B cell (primary cell): ENCODE measurements around the gene STN1. TPM values are rescaled to one million over a fixed set of nuclear protein-coding genes. Genes with fewer than 3 reads are reported as not detected.

Experiments
- ATAC-seq: fragments of 200-7000 bp; cut with Tn5 transposase; one replicate; pipeline ENCODE4 v1.10.0; 2021; ENCODE audit warnings: low read depth, mild to moderate bottlenecking, moderate number of reproducible peaks, moderate library complexity
- CTCF ChIA-PET: fragments of 350-600 bp; sonication (Branson Sonifier 250); formaldehyde crosslinking; loops from one replicate; lab custom pipeline; 2021; ENCODE audit warnings: antibody characterized with exemption, inconsistent platforms; lab: Charles Lee
- POLR2A ChIA-PET: fragments of 350-600 bp; sonication (Branson Sonifier 250); formaldehyde crosslinking; loops from one replicate; lab custom pipeline; 2021; ENCODE audit warnings: antibody characterized with exemption; lab: Charles Lee
- DNase-seq: peaks from one replicate; pipeline ENCODE4 v3.0.0; 2013
- H2AFZ ChIP-seq: 2 replicates; pipeline ENCODE4 v1.6.1; 2012; ENCODE audit warnings: mild to moderate bottlenecking, low read depth, low read length; ENCODE audit not compliant: insufficient read depth, poor library complexity, severe bottlenecking
- H3K27ac ChIP-seq, 2 donors: 1 replicate in 1 of 2; 2 replicates in 1 of 2; pipeline ENCODE4 v1.5.1; 2012 to 2013; ENCODE audit warnings: low read length in 2 of 2, mild to moderate bottlenecking in 2 of 2, moderate library complexity in 1 of 2
- H3K27me3 ChIP-seq, 4 experiments: fragments of 200-600 bp in 1 of 4; sonication (generic) in 1 of 4; replicated peaks in 1 of 4; 1 replicate in 2 of 4; 2 replicates in 2 of 4; pipeline versions ENCODE4 v1.6.1 to v1.7.0; 2013 to 2016; ENCODE audit warnings: low read length in 3 of 4, mild to moderate bottlenecking in 2 of 4, mixed read lengths in 1 of 4, moderate library complexity in 1 of 4; ENCODE audit not compliant: insufficient read depth in 4 of 4, control insufficient read depth in 3 of 4; ENCODE audit errors: control extremely low read depth in 1 of 4
- H3K36me3 ChIP-seq, 2 experiments: replicated peaks in 1 of 2; 1 replicate in 1 of 2; 2 replicates in 1 of 2; pipeline versions ENCODE4 v1.6.1 to v1.7.1; 2013; ENCODE audit warnings: low read length in 1 of 2; ENCODE audit not compliant: insufficient read depth in 2 of 2, control insufficient read depth in 1 of 2; ENCODE audit errors: control extremely low read depth in 1 of 2, extremely low read depth in 1 of 2
- H3K4me1 ChIP-seq, 2 donors: fragments of 200-600 bp in 1 of 2; sonication (generic) in 1 of 2; 1 replicate in 1 of 2; 2 replicates in 1 of 2; pipeline versions ENCODE4 v1.5.1 to v1.6.1; 2013 to 2017; ENCODE audit warnings: low read length in 2 of 2; ENCODE audit not compliant: control insufficient read depth in 2 of 2, insufficient read depth in 2 of 2
- H3K4me2 ChIP-seq: replicated peaks from 2 replicates; pipeline ENCODE3; 2012; ENCODE audit warnings: mild to moderate bottlenecking, low read depth, low read length; ENCODE audit not compliant: poor library complexity, severe bottlenecking
- H3K4me3 ChIP-seq, 5 experiments: fragments of 200-600 bp in 1 of 5; sonication (generic) in 1 of 5; 1 replicate in 3 of 5; 2 replicates in 2 of 5; pipeline versions ENCODE4 v1.5.1 to v1.7.0; 2011 to 2016; ENCODE audit warnings: low read length in 4 of 5, mild to moderate bottlenecking in 4 of 5, low read depth in 2 of 5, control low read depth in 1 of 5, moderate library complexity in 1 of 5; ENCODE audit not compliant: insufficient read depth in 1 of 5; ENCODE audit errors: control extremely low read depth in 1 of 5, extremely low read depth in 1 of 5
- H3K79me2 ChIP-seq: fragments of 200-600 bp; sonication (generic); one replicate; pipeline ENCODE4 v1.6.0; 2016; ENCODE audit warnings: low read length; ENCODE audit not compliant: control insufficient read depth, insufficient read depth
- H3K9ac ChIP-seq: fragments of 200-600 bp; sonication (generic); 2 replicates; pipeline ENCODE4 v1.6.1; 2017; ENCODE audit warnings: mild to moderate bottlenecking, low read length, moderate library complexity
- H3K9me3 ChIP-seq, 3 donors: one replicate each; pipeline versions ENCODE4 v1.6.1 to v1.7.1; 2013; ENCODE audit warnings: low read length in 2 of 3; ENCODE audit not compliant: control insufficient read depth in 2 of 3, insufficient read depth in 1 of 3; ENCODE audit errors: control extremely low read depth in 1 of 3
- H4K20me1 ChIP-seq: 2 replicates; pipeline ENCODE4 v1.6.0; 2012; ENCODE audit warnings: mild to moderate bottlenecking, low read length; ENCODE audit not compliant: insufficient read depth, control insufficient read depth, poor library complexity, severe bottlenecking
- H3K27ac Mint-ChIP-seq: one replicate; pipeline ENCODE4 v1.8.0; 2021; ENCODE audit warnings: mixed read lengths
- H3K27me3 Mint-ChIP-seq: one replicate; pipeline ENCODE4 v1.8.0; 2021; ENCODE audit warnings: mixed read lengths
- H3K4me1 Mint-ChIP-seq: one replicate; pipeline ENCODE4 v1.8.0; 2021; ENCODE audit warnings: mixed read lengths
- H3K4me3 Mint-ChIP-seq: one replicate; pipeline ENCODE4 v1.8.0; 2021; ENCODE audit warnings: mixed read lengths
- H3K9me3 Mint-ChIP-seq: one replicate; pipeline ENCODE4 v1.8.0; 2022; ENCODE audit warnings: mixed read lengths; ENCODE audit not compliant: insufficient read depth
- CTCF ChIP-seq: fragments of 200-600 bp; IDR thresholded peaks from one replicate; pipeline ENCODE4 v1.8.0; 2022; ENCODE audit warnings: antibody characterized with exemption, mild to moderate bottlenecking
- EZH2 ChIP-seq: IDR thresholded peaks from 2 replicates; pipeline ENCODE4 v1.6.1; 2012; ENCODE audit warnings: borderline replicate concordance, low read depth, mild to moderate bottlenecking, moderate library complexity, low read length; ENCODE audit not compliant: insufficient read depth, poor library complexity, severe bottlenecking
- WGBS: methylation state at CpG from one replicate; pipeline ENCODE4 v1.1.5; 2013; ENCODE audit warnings: missing lambda C conversion rate; ENCODE audit not compliant: insufficient coverage; 5-methylcytosine and 5-hydroxymethylcytosine counted together
- intact Hi-C: fragments of 100-400 bp; cut with micrococcal nuclease; formaldehyde crosslinking; loops from one replicate; pipeline ENCODE4 v1.10.0; 2022
- polyA plus RNA-seq: library from polyadenylated mRNA; depleted of rRNA; stranded (reverse); fragments of >200 nt; gene quantifications from 2 replicates; pipeline ENCODE4 v1.2.3, GENCODE V29; 2012
- total RNA-seq, 2 donors: library from RNA; stranded (reverse); fragments of 120-200 nt in 1 of 2; gene quantifications; 1 replicate in 1 of 2; 2 replicates in 1 of 2; pipeline versions ENCODE4 v1.2.3 to v1.2.4, GENCODE V29; 2013 to 2022

The STN1 gene
- total and polyA plus RNA-seq, 2 donors (not counting 1 experiment from before 2014, with no cell fraction given) = 16.3 to 24.5 TPM

- TF ChIP-seq CTCF (no peak), EZH2 (no peak)
Observed at GRCh38 chr10:103839519-103839871, 78.5 kb downstream of the STN1 start.

GRCh38 chr10:103838862-103839518 is 79.0 kb downstream of the STN1 start:
- no peak overlapping the region for H3K4me2 ChIP-seq
- Mint-ChIP-seq H3K27me3 (peaks cover 15% of the 10 kb centered on the region), H3K27ac (no peak overlapping the region), H3K4me3 (no peak overlapping the region), H3K4me1 (no peaks in the 10 kb centered on the region), H3K9me3 (no peaks in the 10 kb centered on the region)
- H3K27ac ChIP-seq = no peak overlapping the region
- 93% methylated on average over 11 of the region's 13 CpGs for WGBS
- POLR2A ChIA-PET = no interaction called here
- no peak overlapping the region for H3K9ac ChIP-seq
- H3K4me3 ChIP-seq = no peak overlapping the region
- TF ChIP-seq EZH2 (no peak), CTCF (no peak)
- H3K27me3 ChIP-seq = peaks cover 0 to 10% (median 1%) of the 10 kb centered on the region in 4 experiments
- no peaks in the 10 kb centered on the region for H3K36me3 ChIP-seq
- no peaks in the 10 kb centered on the region for H3K9me3 ChIP-seq
- DNase-seq (no peak), ATAC-seq (no peak)
- no peaks in the 10 kb centered on the region for H3K79me2 ChIP-seq
- CTCF ChIA-PET = interaction anchor here (1.1 kb wide), 1 partner anchor 61 kb away, joined by 4 read pairs; no protein-coding TSS in a partner anchor
- no peak overlapping the region for H2AFZ ChIP-seq
- intact Hi-C loops = no loop called here
- no peaks in the 10 kb centered on the region for H4K20me1 ChIP-seq
- peaks cover 0 to 6% of the 10 kb centered on the region in 2 donors for H3K4me1 ChIP-seq

More at GRCh38 chr10:103839519-103839871, 78.5 kb downstream of the STN1 start:
- DNase-seq (no peak), ATAC-seq (no peak)
- H3K4me2 ChIP-seq = no peak overlapping the region
- H3K27ac ChIP-seq = no peak overlapping the region
- H4K20me1 ChIP-seq = no peaks in the 10 kb centered on the region
- H3K9me3 ChIP-seq = no peaks in the 10 kb centered on the region
- H3K4me3 ChIP-seq = no peak overlapping the region
- intact Hi-C loops = no loop called here
- H3K27me3 Mint-ChIP-seq = peaks cover 15% of the 10 kb centered on the region
- H3K79me2 ChIP-seq = no peaks in the 10 kb centered on the region
- no peak overlapping the region for H2AFZ ChIP-seq
- ChIA-PET CTCF (interaction anchor here (1.1 kb wide), 1 partner anchor 61 kb away, joined by 4 read pairs; no protein-coding TSS in a partner anchor), POLR2A (no interaction called here)
- WGBS = 84% methylated on average over 9 of the region's 9 CpGs
- H3K4me3 Mint-ChIP-seq = no peak overlapping the region
- H3K27me3 ChIP-seq = peaks cover 0 to 10% (median 1%) of the 10 kb centered on the region in 4 experiments
- H3K36me3 ChIP-seq = no peaks in the 10 kb centered on the region
- H3K9ac ChIP-seq = no peak overlapping the region
- H3K27ac Mint-ChIP-seq = no peak overlapping the region
- H3K4me1 Mint-ChIP-seq = no peaks in the 10 kb centered on the region
- no peaks in the 10 kb centered on the region for H3K9me3 Mint-ChIP-seq
- H3K4me1 ChIP-seq = peaks cover 0 to 6% of the 10 kb centered on the region in 2 donors
